T-cell (primary cell): ENCODE results near the gene DCAF5. TPM values are rescaled to one million over a fixed set of nuclear protein-coding genes. Genes with fewer than 3 reads are reported as not detected.

Experiments
- ATAC-seq, 4 experiments: fragments of 200-7000 bp in 3 of 4; fragments of 150-1000 bp in 1 of 4; cut with Tn5 transposase; replicated peaks in 1 of 4; 1 replicate in 3 of 4; 2 replicates in 1 of 4; pipeline ENCODE4 v1.10.0; 2021; ENCODE audit warnings: moderate library complexity in 3 of 4, mild to moderate bottlenecking in 2 of 4, moderate number of reproducible peaks in 1 of 4
- CTCF ChIA-PET, 2 donors: fragments of 300-600 bp; sonication (Branson Sonifier 250); formaldehyde crosslinking; loops; one replicate each; lab custom pipeline; 2022; ENCODE audit warnings: antibody characterized with exemption in 2 of 2; lab: Charles Lee
- POLR2A ChIA-PET, 2 donors: fragments of 300-600 bp; sonication (Branson Sonifier 250); formaldehyde crosslinking; loops; one replicate each; lab custom pipeline; 2022; ENCODE audit warnings: antibody characterized with exemption in 2 of 2; lab: Charles Lee
- DNase-seq, 35 experiments: peaks; one replicate each; pipeline versions ENCODE4 v3.0.0 to v3.0.0-alpha.2; 2013 to 2023
- H3K27ac ChIP-seq: one replicate; pipeline ENCODE4 v1.5.1; 2013; ENCODE audit warnings: low read length
- H3K27me3 ChIP-seq, 2 experiments: replicated peaks in 1 of 2; 1 replicate in 1 of 2; 2 replicates in 1 of 2; pipeline versions ENCODE4 v1.6.1 to v1.7.0; 2013; ENCODE audit warnings: low read length in 1 of 2, mixed read lengths in 1 of 2; ENCODE audit not compliant: control insufficient read depth in 2 of 2, insufficient read depth in 2 of 2; ENCODE audit errors: extremely low read depth in 1 of 2
- H3K36me3 ChIP-seq, 2 donors: 1 replicate in 1 of 2; 2 replicates in 1 of 2; pipeline versions ENCODE4 v1.6.1 to v1.7.0; 2013; ENCODE audit warnings: low read length in 1 of 2; ENCODE audit not compliant: control insufficient read depth in 2 of 2, insufficient read depth in 1 of 2; ENCODE audit errors: extremely low read depth in 1 of 2
- H3K4me1 ChIP-seq, 2 experiments: 1 replicate in 1 of 2; 2 replicates in 1 of 2; pipeline versions ENCODE4 v1.6.1 to v1.7.0; 2013; ENCODE audit warnings: low read length in 2 of 2, mixed read lengths in 1 of 2; ENCODE audit not compliant: insufficient read depth in 2 of 2, control insufficient read depth in 1 of 2; ENCODE audit errors: extremely low read depth in 1 of 2
- H3K4me3 ChIP-seq, 2 donors: 1 replicate in 1 of 2; 2 replicates in 1 of 2; pipeline versions ENCODE4 v1.5.1 to v1.7.0; 2013; ENCODE audit warnings: mild to moderate bottlenecking in 2 of 2, low read length in 1 of 2, moderate library complexity in 1 of 2; ENCODE audit not compliant: control insufficient read depth in 1 of 2; ENCODE audit errors: extremely low read depth in 1 of 2
- H3K9me3 ChIP-seq: 2 replicates; pipeline ENCODE4 v1.7.0; 2013
- H3K27ac Mint-ChIP-seq, 2 donors: one replicate each; pipeline ENCODE4 v1.8.0; 2020 to 2021; ENCODE audit warnings: mild to moderate bottlenecking in 2 of 2, mixed read lengths in 2 of 2
- H3K27me3 Mint-ChIP-seq, 2 donors: one replicate each; pipeline ENCODE4 v1.8.0; 2021 to 2022; ENCODE audit warnings: mixed read lengths in 2 of 2
- H3K36me3 Mint-ChIP-seq: one replicate; pipeline ENCODE4 v1.8.0; 2021; ENCODE audit warnings: mixed read lengths
- H3K4me1 Mint-ChIP-seq, 3 donors: one replicate each; pipeline ENCODE4 v1.8.0; 2020 to 2022; ENCODE audit warnings: mixed read lengths in 3 of 3, mild to moderate bottlenecking in 1 of 3
- H3K4me3 Mint-ChIP-seq, 3 donors: one replicate each; pipeline ENCODE4 v1.8.0; 2020 to 2022; ENCODE audit warnings: mild to moderate bottlenecking in 3 of 3, mixed read lengths in 3 of 3, moderate library complexity in 3 of 3
- H3K9me3 Mint-ChIP-seq, 3 donors: one replicate each; pipeline ENCODE4 v1.8.0; 2020 to 2022; ENCODE audit warnings: mixed read lengths in 3 of 3
- WGBS: methylation state at CpG from one replicate; pipeline ENCODE4 v1.1.5; 2013; ENCODE audit warnings: missing lambda C conversion rate; ENCODE audit not compliant: insufficient coverage; 5-methylcytosine and 5-hydroxymethylcytosine counted together
- total RNA-seq, 35 experiments: library from RNA in 6 of 35; stranded (reverse) in 6 of 35; fragments of 120-200 nt in 1 of 35; gene quantifications; one replicate each; pipeline versions ENCODE4 v1.2.1 to v1.2.4 and lab custom pipeline; 2013 to 2026

The DCAF5 gene
- total RNA-seq, 5 donors from 2014 or later (not counting 1 experiment from before 2014, with no cell fraction given), result 60.3 to 80.8 (median 64.2) TPM

DNA sequence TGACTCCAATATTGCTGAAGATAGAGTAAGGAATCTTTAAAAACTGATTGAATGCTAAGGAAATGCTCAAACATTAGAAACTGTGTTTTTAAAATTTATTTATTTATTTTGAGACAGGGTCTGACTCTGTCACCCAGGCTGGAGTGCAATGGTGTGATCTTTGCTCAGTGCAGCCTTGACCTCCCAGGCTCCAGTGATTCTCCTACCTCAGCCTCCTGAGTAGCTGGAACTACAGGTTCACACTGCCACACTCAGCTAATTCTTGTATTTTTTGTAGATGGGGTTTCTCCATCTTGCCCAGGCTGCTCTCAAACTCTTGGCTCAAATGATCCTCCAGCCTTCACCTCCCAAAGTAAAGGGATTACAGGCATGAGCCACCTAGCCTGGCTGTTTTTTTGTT lies 3.3 kb upstream of the DCAF5 start:
- Mint-ChIP-seq H3K4me3 (no peak overlapping the region), H3K27me3 (peaks cover 0 to 18% of the 10 kb centered on the region in 2 donors), H3K9me3 (no peaks in the 10 kb centered on the region), H3K27ac (peak overlapping the region in 1 of 2 donors; percentile 64), H3K36me3 (peaks cover 3% of the 10 kb centered on the region), H3K4me1 (peaks cover 7 to 9% (median 7%) of the 10 kb centered on the region in 3 donors)
- Histone ChIP-seq H3K4me1 (peaks cover 6 to 9% of the 10 kb centered on the region in 2 experiments), H3K27ac (no peak overlapping the region), H3K4me3 (no peak overlapping the region), H3K27me3 (peaks cover 0 to 4% of the 10 kb centered on the region in 2 experiments), H3K9me3 (no peaks in the 10 kb centered on the region), H3K36me3 (no peaks in the 10 kb centered on the region)
- POLR2A ChIA-PET, result no interaction called here
- ATAC-seq, result no peak
- CTCF ChIA-PET, result interaction anchor here in 1 of 2 donors (1.0 to 1.2 kb wide), 2 partner anchors 11 to 27 kb away, joined by 6 to 8 read pairs; no protein-coding TSS in a partner anchor
- no peak for DNase-seq

GRCh38 chr14:69154779-69155178 lies 1.9 kb upstream of the DCAF5 start:
- H3K36me3 Mint-ChIP-seq, result no peaks in the 10 kb centered on the region
- ATAC-seq (no peak), DNase-seq (peak in 2 of 35 experiments; percentile 2 to 30)
- Histone ChIP-seq H3K4me1 (peaks cover 18 to 20% of the 10 kb centered on the region in 2 experiments), H3K27ac (no peak overlapping the region), H3K27me3 (no peaks in the 10 kb centered on the region), H3K9me3 (no peaks in the 10 kb centered on the region), H3K4me3 (no peak overlapping the region), H3K36me3 (no peaks in the 10 kb centered on the region)
- H3K4me3 Mint-ChIP-seq, result peak overlapping the region in 1 of 3 donors; percentile 25
- H3K27ac Mint-ChIP-seq, result peak overlapping the region in 1 of 2 donors; percentile 23
- no peaks in the 10 kb centered on the region for H3K9me3 Mint-ChIP-seq
- POLR2A ChIA-PET, result no interaction called here
- peaks cover 22 to 23% (median 22%) of the 10 kb centered on the region in 3 donors for H3K4me1 Mint-ChIP-seq
- CTCF ChIA-PET, result no interaction called here
- WGBS, result 80% methylated on average over 1 of the region's 4 CpGs
- peaks cover 0 to 6% of the 10 kb centered on the region in 2 donors for H3K27me3 Mint-ChIP-seq

GRCh38 chr14:69153873-69154270 lies 953 bp upstream of the DCAF5 start:
- peaks cover 6% of the 10 kb centered on the region for H3K36me3 Mint-ChIP-seq
- ChIA-PET POLR2A (interaction anchor here (0.5 to 1.0 kb wide), 4 partner anchors 23 to 1336 kb away, joined by 3 to 5 read pairs (median 4); partner anchors contain the start of gene EXD2 (in 1 of the 2)), CTCF (interaction anchor here (0.5 to 0.6 kb wide), 2 partner anchors 14 to 52 kb away, joined by 4 to 5 read pairs; no protein-coding TSS in a partner anchor)
- H3K4me1 ChIP-seq, result peaks cover 18 to 20% of the 10 kb centered on the region in 2 experiments
- H3K27me3 ChIP-seq, result no peaks in the 10 kb centered on the region
- H3K27ac Mint-ChIP-seq, result peak overlapping the region; percentile 86 to 90
- 40% methylated on average over 12 of the region's 13 CpGs for WGBS
- H3K4me1 Mint-ChIP-seq, result peaks cover 31 to 32% (median 31%) of the 10 kb centered on the region in 3 donors
- H3K4me3 Mint-ChIP-seq, result peak overlapping the region; percentile 86 to 94 (median 89)
- H3K36me3 ChIP-seq, result peaks cover 0 to 4% of the 10 kb centered on the region in 2 donors
- peaks cover 0 to 1% of the 10 kb centered on the region in 2 donors for H3K27me3 Mint-ChIP-seq
- ATAC-seq, result no peak
- peak in 1 of 35 experiments; percentile 8 for DNase-seq
- no peaks in the 10 kb centered on the region for H3K9me3 Mint-ChIP-seq
- H3K9me3 ChIP-seq, result no peaks in the 10 kb centered on the region
- H3K4me3 ChIP-seq, result peak overlapping the region; percentile 75 to 86
- H3K27ac ChIP-seq, result peak overlapping the region; percentile 46

DNA sequence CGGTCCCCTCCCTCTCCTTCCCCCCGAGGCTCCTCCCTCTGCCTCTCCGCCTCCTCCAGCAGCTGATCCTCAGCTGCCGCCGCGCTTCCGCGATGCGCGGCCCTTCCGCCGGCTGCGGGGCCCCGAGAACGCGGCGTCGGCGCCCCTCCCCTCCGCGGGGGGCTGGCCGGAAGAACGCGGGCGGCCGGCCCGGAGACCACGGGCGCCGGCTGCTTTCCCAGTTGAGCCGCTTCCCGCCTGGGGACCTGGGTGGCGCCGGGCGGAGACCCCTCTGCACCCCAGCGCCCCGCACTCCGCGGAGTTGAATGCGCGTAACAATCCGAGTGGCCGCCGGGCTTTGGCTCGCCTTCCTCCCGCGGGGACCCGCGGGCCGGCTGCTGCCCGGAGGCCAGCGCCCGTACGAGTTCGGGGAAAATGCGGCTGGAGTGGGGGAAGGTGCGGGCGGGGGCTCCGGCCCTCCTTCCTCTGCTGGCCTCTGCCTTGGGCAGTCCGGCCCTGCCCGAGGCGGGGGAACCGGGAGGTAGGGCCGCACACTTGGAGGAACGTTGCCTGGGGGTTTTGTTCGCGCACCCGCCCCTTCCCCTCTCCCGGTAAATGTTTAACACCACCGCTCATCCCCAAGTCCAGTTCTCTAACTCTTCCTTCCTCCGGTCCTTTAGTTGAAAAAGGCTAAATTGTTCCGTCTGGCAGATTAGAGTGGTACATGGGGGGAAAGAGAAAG lies 393 bp upstream of the DCAF5 start:
- no peaks in the 10 kb centered on the region for H3K27me3 Mint-ChIP-seq
- 0% methylated on average over 65 of the region's 72 CpGs for WGBS
- peak in 2 of 4 experiments; percentile 1 for ATAC-seq

GRCh38 chr14:69152181-69152901 lies 578 bp downstream of the DCAF5 start:
- Mint-ChIP-seq H3K36me3 (peaks cover 16% of the 10 kb centered on the region), H3K9me3 (no peaks in the 10 kb centered on the region), H3K4me1 (peaks cover 44 to 47% (median 44%) of the 10 kb centered on the region in 3 donors), H3K4me3 (peak overlapping the region; percentile 86 to 93 (median 89)), H3K27me3 (no peaks in the 10 kb centered on the region), H3K27ac (peak overlapping the region; percentile 90 to 92)
- CTCF ChIA-PET, result interaction anchor here (0.6 to 2.8 kb wide), 7 partner anchors 19 to 86 kb away, joined by 3 to 11 read pairs (median 5); no protein-coding TSS in a partner anchor
- WGBS, result 0% methylated on average over 28 of the region's 38 CpGs
- Histone ChIP-seq H3K4me3 (peak overlapping the region; percentile 75 to 97), H3K27me3 (no peaks in the 10 kb centered on the region), H3K27ac (peak overlapping the region; percentile 64), H3K9me3 (no peaks in the 10 kb centered on the region), H3K4me1 (peaks cover 20% of the 10 kb centered on the region in 2 experiments), H3K36me3 (peaks cover 5 to 13% of the 10 kb centered on the region in 2 donors)
- POLR2A ChIA-PET, result interaction anchor here (0.5 to 0.7 kb wide), 2 partner anchors 357 to 646 kb away, joined by 3 to 8 read pairs; no protein-coding TSS in a partner anchor
- DNase-seq, result peak in 32 of 35 experiments; percentile 27 to 73 (median 50)
- peak; percentile 27 to 39 (median 38) for ATAC-seq

More for the DNA sequence above, 393 bp upstream of the DCAF5 start:
- H3K27ac Mint-ChIP-seq, result peak overlapping the region; percentile 86 to 90
- peaks cover 10% of the 10 kb centered on the region for H3K36me3 Mint-ChIP-seq
- ChIA-PET CTCF (interaction anchor here (0.5 to 1.8 kb wide), 4 partner anchors 13 to 53 kb away, joined by 4 to 7 read pairs (median 4); no protein-coding TSS in a partner anchor), POLR2A (interaction anchor here (0.5 to 1.0 kb wide), 2 partner anchors 38 to 1335 kb away, joined by 4 to 5 read pairs; partner anchors contain the start of gene EXD2 (in 1 of the 2))
- H3K27me3 ChIP-seq, result no peaks in the 10 kb centered on the region
- H3K4me3 Mint-ChIP-seq, result peak overlapping the region; percentile 86 to 94 (median 89)
- peaks cover 20% of the 10 kb centered on the region in 2 experiments for H3K4me1 ChIP-seq
- no peaks in the 10 kb centered on the region for H3K9me3 Mint-ChIP-seq
- H3K27ac ChIP-seq, result peak overlapping the region; percentile 46
- H3K9me3 ChIP-seq, result no peaks in the 10 kb centered on the region
- peak overlapping the region; percentile 75 to 86 for H3K4me3 ChIP-seq
- peaks cover 35 to 38% (median 36%) of the 10 kb centered on the region in 3 donors for H3K4me1 Mint-ChIP-seq
- H3K36me3 ChIP-seq, result peaks cover 4 to 7% of the 10 kb centered on the region in 2 donors
- DNase-seq, result peak in 5 of 35 experiments; percentile 5 to 95 (median 90)
